K562 (cell line): ENCODE results near the gene KLK1. TPM values are rescaled to one million over a fixed set of nuclear protein-coding genes. Genes with fewer than 3 reads are reported as not detected.
A peak's percentile ranks its signal among the peaks of the same experiment; 100 is the strongest.

Source experiments
- ATF7 ChIP-seq: fragments of 450-650 bp; IDR thresholded peaks from 2 replicates; pipeline ENCODE4 v1.7.1; 2014; ENCODE audit warnings: mild to moderate bottlenecking, moderate library complexity
- BCOR ChIP-seq: fragments of 450-650 bp; IDR thresholded peaks from 2 replicates; pipeline ENCODE4 v1.6.1; 2016
- CBFA2T3 ChIP-seq: fragments of 450-650 bp; IDR thresholded peaks from 2 replicates; pipeline ENCODE4 v1.6.1; 2017
- CREB3L1 ChIP-seq: fragments of 450-650 bp; IDR thresholded peaks from 2 replicates; pipeline ENCODE4 v1.6.1; 2014; ENCODE audit warnings: low read depth, mild to moderate bottlenecking, moderate library complexity, borderline replicate concordance
- DPF2 ChIP-seq: fragments of 450-650 bp; IDR thresholded peaks from 2 replicates; pipeline ENCODE4 v1.6.1; 2016
- HDAC1 ChIP-seq, 2 experiments: fragments of 450-650 bp; IDR thresholded peaks; 2 replicates each; pipeline ENCODE4 v1.6.1; 2016 to 2017; ENCODE audit warnings: inconsistent platforms in 1 of 2, mild to moderate bottlenecking in 1 of 2, moderate library complexity in 1 of 2
- KLF10 ChIP-seq: fragments of 250-450 bp; sonication (Bioruptor Pico); IDR thresholded peaks from 2 replicates; pipeline ENCODE4 v1.6.1; 2021; ENCODE audit warnings: matching md5 sums
- MCM7 ChIP-seq, 2 experiments: fragments of 450-650 bp; IDR thresholded peaks; 2 replicates each; pipeline ENCODE4 v1.6.1; 2016 to 2018
- NEUROD1 ChIP-seq: fragments of 150-350 bp; IDR thresholded peaks from 2 replicates; pipeline ENCODE4 v1.6.1; 2014; ENCODE audit warnings: borderline replicate concordance, low read length, low read depth; ENCODE audit not compliant: partially characterized antibody
- NFRKB ChIP-seq: fragments of 450-650 bp; IDR thresholded peaks from 2 replicates; pipeline ENCODE4 v1.6.1; 2016; ENCODE audit warnings: low read depth
- SNIP1 ChIP-seq: fragments of 450-650 bp; IDR thresholded peaks from 2 replicates; pipeline ENCODE4 v1.7.1; 2017; ENCODE audit warnings: low read depth, mild to moderate bottlenecking
- SOX6 ChIP-seq: fragments of 450-650 bp; IDR thresholded peaks from 2 replicates; pipeline ENCODE4 v1.6.1; 2014; ENCODE audit warnings: mild to moderate bottlenecking
- TEAD1 ChIP-seq, 2 experiments: fragments of 450-650 bp in 1 of 2; sonication (generic) in 1 of 2; formaldehyde crosslinking; IDR thresholded peaks; 2 replicates each; pipeline versions ENCODE4 v1.4.0 to v1.8.0; 2020 to 2022; ENCODE audit warnings: mild to moderate bottlenecking in 2 of 2, missing genetic modification reagents in 1 of 2
- ZNF354B ChIP-seq: fragments of 250-450 bp; sonication (Bioruptor Pico); IDR thresholded peaks from 2 replicates; pipeline ENCODE4 v1.4.0; 2020
- polyA plus RNA-seq, 8 experiments: library from polyadenylated mRNA; depleted of rRNA in 4 of 8; stranded (reverse) in 5 of 8; unstranded in 3 of 8; fragments of >200 nt; fragmentation: Nextera tagmentation in 2 of 8; fragmentation: Illumina TruSeq in 1 of 8; extraction: Ambion mirVana in 2 of 8; extraction: Trizol in 1 of 8; gene quantifications; 2 replicates each; pipeline versions ENCODE4 v1.2.1 to v1.2.3, GENCODE V29; 2011 to 2014; ENCODE audit warnings: inconsistent platforms in 1 of 8, missing spikeins in 1 of 8
- total RNA-seq, 7 experiments: library from RNA; depleted of rRNA in 6 of 7; stranded (reverse); fragments of >200 nt in 6 of 7; fragmentation: Illumina TruSeq in 2 of 7; extraction: Trizol in 2 of 7; gene quantifications; 2 replicates each; pipeline versions ENCODE4 v1.2.1 to v1.2.3, GENCODE V29; 2011 to 2021; ENCODE audit warnings: low replicate concordance in 1 of 7
- TF ChIP-seq, protein P1 (sequence below): sonication (generic); formaldehyde crosslinking; IDR thresholded peaks from 2 replicates; pipeline ENCODE4 v1.9.0; 2022; ENCODE audit warnings: mild to moderate bottlenecking, missing genetic modification reagents
- TF ChIP-seq, protein P2 (sequence below): fragments of 450-650 bp; IDR thresholded peaks from 2 replicates; pipeline ENCODE4 v1.6.1; 2016; ENCODE audit warnings: mild to moderate bottlenecking, moderate library complexity

Gene KLK1
- total and polyA plus RNA-seq, 9 of the 15 experiments (the other 6 are each of a cell fraction or from before 2014, with no cell fraction given), result 0.87 to 15.4 (median 9.1) TPM

DNA sequence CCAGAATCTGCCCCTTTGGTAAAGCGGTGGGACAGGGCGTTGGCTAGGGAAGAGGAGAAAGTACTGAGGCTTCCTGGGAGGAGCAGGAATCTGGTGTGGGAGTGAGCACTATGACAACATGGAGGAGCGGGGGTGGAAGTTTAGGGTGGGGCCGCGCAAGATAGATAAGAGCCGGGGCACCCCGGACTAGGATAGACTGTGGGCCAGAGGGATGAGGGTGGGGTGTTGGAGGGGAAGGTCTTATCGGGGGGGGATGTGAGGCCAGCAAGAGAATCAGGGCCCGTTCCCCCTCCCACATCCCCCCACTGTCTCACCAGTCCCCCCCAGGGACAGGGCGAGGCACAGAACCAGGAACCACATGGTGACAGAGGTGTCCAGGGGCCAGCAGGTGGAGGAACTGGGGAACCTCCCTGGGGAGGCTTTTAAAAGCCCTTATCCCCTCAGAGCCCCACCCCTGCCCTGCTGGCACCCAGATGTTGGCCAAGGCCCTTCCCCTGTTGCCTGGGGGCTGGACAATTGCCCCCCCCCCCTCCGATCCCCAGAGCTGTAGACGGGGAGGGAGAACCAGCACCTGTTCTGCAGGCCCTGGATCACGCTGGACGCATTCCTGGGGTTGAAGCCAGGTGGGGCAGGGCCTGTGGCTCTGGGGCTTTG lies at the start of gene KLK1 (continued):
- TF ChIP-seq CREB3L1, result no peak
- no peak for TF ChIP-seq SNIP1
- TF ChIP-seq NFRKB, result 0 out of 2 replicates have a peak, but pooled peaks have one; percentile 7
- TF ChIP-seq SOX6, result no peak
- 0 out of 4 replicates have a peak, but pooled peaks of 1 of the 2 experiments have one; percentile 29 for TF ChIP-seq HDAC1 (IDR thresholded peaks at IDR 0.05)
- peak; percentile 51 for TF ChIP-seq NEUROD1
- peak; percentile 60; the same call in 1 of the 2 replicates for TF ChIP-seq ATF7
- no peak for TF ChIP-seq ZNF354B (CRISPR knock-in tag)
- TF ChIP-seq MCM7 (IDR thresholded peaks at IDR 0.05), result peak in 1 of 2 experiments; percentile 77; a peak in 1 of 4 replicates
- peak; percentile 51; the same call in 1 of the 2 replicates for TF ChIP-seq CBFA2T3
- no peak for TF ChIP-seq KLF10 (CRISPR knock-in tag)
- TF ChIP-seq, protein P1, sequence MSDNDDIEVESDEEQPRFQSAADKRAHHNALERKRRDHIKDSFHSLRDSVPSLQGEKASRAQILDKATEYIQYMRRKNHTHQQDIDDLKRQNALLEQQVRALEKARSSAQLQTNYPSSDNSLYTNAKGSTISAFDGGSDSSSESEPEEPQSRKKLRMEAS, result peak; percentile 63
- peak; percentile 78 for TF ChIP-seq DPF2
- TF ChIP-seq, protein P2, sequence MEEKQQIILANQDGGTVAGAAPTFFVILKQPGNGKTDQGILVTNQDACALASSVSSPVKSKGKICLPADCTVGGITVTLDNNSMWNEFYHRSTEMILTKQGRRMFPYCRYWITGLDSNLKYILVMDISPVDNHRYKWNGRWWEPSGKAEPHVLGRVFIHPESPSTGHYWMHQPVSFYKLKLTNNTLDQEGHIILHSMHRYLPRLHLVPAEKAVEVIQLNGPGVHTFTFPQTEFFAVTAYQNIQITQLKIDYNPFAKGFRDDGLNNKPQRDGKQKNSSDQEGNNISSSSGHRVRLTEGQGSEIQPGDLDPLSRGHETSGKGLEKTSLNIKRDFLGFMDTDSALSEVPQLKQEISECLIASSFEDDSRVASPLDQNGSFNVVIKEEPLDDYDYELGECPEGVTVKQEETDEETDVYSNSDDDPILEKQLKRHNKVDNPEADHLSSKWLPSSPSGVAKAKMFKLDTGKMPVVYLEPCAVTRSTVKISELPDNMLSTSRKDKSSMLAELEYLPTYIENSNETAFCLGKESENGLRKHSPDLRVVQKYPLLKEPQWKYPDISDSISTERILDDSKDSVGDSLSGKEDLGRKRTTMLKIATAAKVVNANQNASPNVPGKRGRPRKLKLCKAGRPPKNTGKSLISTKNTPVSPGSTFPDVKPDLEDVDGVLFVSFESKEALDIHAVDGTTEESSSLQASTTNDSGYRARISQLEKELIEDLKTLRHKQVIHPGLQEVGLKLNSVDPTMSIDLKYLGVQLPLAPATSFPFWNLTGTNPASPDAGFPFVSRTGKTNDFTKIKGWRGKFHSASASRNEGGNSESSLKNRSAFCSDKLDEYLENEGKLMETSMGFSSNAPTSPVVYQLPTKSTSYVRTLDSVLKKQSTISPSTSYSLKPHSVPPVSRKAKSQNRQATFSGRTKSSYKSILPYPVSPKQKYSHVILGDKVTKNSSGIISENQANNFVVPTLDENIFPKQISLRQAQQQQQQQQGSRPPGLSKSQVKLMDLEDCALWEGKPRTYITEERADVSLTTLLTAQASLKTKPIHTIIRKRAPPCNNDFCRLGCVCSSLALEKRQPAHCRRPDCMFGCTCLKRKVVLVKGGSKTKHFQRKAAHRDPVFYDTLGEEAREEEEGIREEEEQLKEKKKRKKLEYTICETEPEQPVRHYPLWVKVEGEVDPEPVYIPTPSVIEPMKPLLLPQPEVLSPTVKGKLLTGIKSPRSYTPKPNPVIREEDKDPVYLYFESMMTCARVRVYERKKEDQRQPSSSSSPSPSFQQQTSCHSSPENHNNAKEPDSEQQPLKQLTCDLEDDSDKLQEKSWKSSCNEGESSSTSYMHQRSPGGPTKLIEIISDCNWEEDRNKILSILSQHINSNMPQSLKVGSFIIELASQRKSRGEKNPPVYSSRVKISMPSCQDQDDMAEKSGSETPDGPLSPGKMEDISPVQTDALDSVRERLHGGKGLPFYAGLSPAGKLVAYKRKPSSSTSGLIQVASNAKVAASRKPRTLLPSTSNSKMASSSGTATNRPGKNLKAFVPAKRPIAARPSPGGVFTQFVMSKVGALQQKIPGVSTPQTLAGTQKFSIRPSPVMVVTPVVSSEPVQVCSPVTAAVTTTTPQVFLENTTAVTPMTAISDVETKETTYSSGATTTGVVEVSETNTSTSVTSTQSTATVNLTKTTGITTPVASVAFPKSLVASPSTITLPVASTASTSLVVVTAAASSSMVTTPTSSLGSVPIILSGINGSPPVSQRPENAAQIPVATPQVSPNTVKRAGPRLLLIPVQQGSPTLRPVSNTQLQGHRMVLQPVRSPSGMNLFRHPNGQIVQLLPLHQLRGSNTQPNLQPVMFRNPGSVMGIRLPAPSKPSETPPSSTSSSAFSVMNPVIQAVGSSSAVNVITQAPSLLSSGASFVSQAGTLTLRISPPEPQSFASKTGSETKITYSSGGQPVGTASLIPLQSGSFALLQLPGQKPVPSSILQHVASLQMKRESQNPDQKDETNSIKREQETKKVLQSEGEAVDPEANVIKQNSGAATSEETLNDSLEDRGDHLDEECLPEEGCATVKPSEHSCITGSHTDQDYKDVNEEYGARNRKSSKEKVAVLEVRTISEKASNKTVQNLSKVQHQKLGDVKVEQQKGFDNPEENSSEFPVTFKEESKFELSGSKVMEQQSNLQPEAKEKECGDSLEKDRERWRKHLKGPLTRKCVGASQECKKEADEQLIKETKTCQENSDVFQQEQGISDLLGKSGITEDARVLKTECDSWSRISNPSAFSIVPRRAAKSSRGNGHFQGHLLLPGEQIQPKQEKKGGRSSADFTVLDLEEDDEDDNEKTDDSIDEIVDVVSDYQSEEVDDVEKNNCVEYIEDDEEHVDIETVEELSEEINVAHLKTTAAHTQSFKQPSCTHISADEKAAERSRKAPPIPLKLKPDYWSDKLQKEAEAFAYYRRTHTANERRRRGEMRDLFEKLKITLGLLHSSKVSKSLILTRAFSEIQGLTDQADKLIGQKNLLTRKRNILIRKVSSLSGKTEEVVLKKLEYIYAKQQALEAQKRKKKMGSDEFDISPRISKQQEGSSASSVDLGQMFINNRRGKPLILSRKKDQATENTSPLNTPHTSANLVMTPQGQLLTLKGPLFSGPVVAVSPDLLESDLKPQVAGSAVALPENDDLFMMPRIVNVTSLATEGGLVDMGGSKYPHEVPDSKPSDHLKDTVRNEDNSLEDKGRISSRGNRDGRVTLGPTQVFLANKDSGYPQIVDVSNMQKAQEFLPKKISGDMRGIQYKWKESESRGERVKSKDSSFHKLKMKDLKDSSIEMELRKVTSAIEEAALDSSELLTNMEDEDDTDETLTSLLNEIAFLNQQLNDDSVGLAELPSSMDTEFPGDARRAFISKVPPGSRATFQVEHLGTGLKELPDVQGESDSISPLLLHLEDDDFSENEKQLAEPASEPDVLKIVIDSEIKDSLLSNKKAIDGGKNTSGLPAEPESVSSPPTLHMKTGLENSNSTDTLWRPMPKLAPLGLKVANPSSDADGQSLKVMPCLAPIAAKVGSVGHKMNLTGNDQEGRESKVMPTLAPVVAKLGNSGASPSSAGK, result peak; percentile 29; the same call in 1 of the 2 replicates
- TF ChIP-seq BCOR, result 0 out of 2 replicates have a peak, but pooled peaks have one; percentile 17
- TF ChIP-seq TEAD1 (CRISPR knock-in tag; IDR thresholded peaks at IDR 0.05), result peak in 1 of 2 experiments; percentile 26; a peak in 1 of 4 replicates
